ENCODE data around the gene BTG2. TPM values are rescaled to one million over a fixed set of nuclear protein-coding genes. Genes with fewer than 3 reads are reported as not detected.

The BTG2 gene
- total RNA-seq, 1 experiment from 2014 or later = 19.4 TPM

DNA sequence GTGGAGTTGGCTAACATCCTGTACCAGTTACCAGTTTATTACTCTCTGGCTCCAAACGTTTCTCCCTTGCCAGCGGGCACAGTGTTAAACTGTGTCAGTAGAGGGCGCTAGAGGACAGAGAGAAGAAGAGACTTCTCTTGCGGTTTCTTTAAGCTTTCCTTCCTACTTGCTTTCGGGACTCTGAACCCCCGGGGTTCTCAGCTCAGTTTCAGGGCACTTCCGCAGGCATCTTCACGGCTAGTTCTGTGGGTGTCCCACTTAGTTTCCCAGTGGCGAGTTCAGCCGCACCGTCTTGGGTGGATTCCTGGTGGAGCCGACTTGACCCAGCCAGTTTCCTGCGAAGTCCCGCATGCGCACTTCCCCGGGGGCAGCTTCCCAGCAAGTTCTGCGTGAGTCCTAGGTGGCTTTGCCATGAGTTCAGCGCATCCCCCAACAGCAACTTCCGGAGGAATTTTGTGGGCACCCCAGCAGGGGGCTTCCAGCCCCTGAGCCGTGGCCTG, 37.9 kb upstream of the BTG2 start (continued):
- TF ChIP-seq HMGXB4 (CRISPR knock-in tag; IDR thresholded peaks at IDR 0.05) (0 out of 2 replicates have a peak, but pooled peaks have one; percentile 48), PREB (CRISPR knock-in tag; IDR thresholded peaks at IDR 0.05; ENCODE audit: borderline replicate concordance) (no peak), FOXK1 (CRISPR knock-in tag; IDR thresholded peaks at IDR 0.05) (peak; percentile 29; the same call in 1 of the 2 replicates), PRRX2 (CRISPR knock-in tag; IDR thresholded peaks at IDR 0.05) (no peak)
- TF ChIP-seq, protein P1, sequence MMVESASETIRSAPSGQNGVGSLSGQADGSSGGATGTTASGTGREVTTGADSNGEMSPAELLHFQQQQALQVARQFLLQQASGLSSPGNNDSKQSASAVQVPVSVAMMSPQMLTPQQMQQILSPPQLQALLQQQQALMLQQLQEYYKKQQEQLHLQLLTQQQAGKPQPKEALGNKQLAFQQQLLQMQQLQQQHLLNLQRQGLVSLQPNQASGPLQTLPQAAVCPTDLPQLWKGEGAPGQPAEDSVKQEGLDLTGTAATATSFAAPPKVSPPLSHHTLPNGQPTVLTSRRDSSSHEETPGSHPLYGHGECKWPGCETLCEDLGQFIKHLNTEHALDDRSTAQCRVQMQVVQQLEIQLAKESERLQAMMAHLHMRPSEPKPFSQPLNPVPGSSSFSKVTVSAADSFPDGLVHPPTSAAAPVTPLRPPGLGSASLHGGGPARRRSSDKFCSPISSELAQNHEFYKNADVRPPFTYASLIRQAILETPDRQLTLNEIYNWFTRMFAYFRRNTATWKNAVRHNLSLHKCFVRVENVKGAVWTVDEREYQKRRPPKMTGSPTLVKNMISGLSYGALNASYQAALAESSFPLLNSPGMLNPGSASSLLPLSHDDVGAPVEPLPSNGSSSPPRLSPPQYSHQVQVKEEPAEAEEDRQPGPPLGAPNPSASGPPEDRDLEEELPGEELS (CRISPR knock-in tag; IDR thresholded peaks at IDR 0.05) = no peak
- TF ChIP-seq, protein P2, sequence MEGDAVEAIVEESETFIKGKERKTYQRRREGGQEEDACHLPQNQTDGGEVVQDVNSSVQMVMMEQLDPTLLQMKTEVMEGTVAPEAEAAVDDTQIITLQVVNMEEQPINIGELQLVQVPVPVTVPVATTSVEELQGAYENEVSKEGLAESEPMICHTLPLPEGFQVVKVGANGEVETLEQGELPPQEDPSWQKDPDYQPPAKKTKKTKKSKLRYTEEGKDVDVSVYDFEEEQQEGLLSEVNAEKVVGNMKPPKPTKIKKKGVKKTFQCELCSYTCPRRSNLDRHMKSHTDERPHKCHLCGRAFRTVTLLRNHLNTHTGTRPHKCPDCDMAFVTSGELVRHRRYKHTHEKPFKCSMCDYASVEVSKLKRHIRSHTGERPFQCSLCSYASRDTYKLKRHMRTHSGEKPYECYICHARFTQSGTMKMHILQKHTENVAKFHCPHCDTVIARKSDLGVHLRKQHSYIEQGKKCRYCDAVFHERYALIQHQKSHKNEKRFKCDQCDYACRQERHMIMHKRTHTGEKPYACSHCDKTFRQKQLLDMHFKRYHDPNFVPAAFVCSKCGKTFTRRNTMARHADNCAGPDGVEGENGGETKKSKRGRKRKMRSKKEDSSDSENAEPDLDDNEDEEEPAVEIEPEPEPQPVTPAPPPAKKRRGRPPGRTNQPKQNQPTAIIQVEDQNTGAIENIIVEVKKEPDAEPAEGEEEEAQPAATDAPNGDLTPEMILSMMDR (IDR thresholded peaks at IDR 0.05) = peak; percentile 85

- TF ChIP-seq TEAD1 (CRISPR knock-in tag; IDR thresholded peaks at IDR 0.05) (no peak), USF2 (CRISPR knock-in tag; IDR thresholded peaks at IDR 0.05) (no peak), PRRX2 (CRISPR knock-in tag; IDR thresholded peaks at IDR 0.05) (no peak), ATF3 (CRISPR knock-in tag; conservative IDR thresholded peaks at IDR 0.05) (no peak), JAZF1 (CRISPR knock-in tag; IDR thresholded peaks at IDR 0.05) (no peak), FOXK1 (CRISPR knock-in tag; IDR thresholded peaks at IDR 0.05) (no peak), ARID4B (CRISPR knock-in tag; IDR thresholded peaks at IDR 0.05; ENCODE audit: borderline replicate concordance) (no peak), ZNF263 (CRISPR knock-in tag; IDR thresholded peaks at IDR 0.05; ENCODE audit: low read depth) (no peak), MYBL2 (CRISPR knock-in tag; IDR thresholded peaks at IDR 0.05) (no peak), EMX1 (CRISPR knock-in tag; IDR thresholded peaks at IDR 0.05) (no peak), RELA (CRISPR knock-in tag; IDR thresholded peaks at IDR 0.05; ENCODE audit: borderline replicate concordance) (no peak)
- TF ChIP-seq, protein P3, sequence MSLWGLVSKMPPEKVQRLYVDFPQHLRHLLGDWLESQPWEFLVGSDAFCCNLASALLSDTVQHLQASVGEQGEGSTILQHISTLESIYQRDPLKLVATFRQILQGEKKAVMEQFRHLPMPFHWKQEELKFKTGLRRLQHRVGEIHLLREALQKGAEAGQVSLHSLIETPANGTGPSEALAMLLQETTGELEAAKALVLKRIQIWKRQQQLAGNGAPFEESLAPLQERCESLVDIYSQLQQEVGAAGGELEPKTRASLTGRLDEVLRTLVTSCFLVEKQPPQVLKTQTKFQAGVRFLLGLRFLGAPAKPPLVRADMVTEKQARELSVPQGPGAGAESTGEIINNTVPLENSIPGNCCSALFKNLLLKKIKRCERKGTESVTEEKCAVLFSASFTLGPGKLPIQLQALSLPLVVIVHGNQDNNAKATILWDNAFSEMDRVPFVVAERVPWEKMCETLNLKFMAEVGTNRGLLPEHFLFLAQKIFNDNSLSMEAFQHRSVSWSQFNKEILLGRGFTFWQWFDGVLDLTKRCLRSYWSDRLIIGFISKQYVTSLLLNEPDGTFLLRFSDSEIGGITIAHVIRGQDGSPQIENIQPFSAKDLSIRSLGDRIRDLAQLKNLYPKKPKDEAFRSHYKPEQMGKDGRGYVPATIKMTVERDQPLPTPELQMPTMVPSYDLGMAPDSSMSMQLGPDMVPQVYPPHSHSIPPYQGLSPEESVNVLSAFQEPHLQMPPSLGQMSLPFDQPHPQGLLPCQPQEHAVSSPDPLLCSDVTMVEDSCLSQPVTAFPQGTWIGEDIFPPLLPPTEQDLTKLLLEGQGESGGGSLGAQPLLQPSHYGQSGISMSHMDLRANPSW (CRISPR knock-in tag; conservative IDR thresholded peaks at IDR 0.05; ENCODE audit: low read depth) = no peak
- TF ChIP-seq, protein P4, sequence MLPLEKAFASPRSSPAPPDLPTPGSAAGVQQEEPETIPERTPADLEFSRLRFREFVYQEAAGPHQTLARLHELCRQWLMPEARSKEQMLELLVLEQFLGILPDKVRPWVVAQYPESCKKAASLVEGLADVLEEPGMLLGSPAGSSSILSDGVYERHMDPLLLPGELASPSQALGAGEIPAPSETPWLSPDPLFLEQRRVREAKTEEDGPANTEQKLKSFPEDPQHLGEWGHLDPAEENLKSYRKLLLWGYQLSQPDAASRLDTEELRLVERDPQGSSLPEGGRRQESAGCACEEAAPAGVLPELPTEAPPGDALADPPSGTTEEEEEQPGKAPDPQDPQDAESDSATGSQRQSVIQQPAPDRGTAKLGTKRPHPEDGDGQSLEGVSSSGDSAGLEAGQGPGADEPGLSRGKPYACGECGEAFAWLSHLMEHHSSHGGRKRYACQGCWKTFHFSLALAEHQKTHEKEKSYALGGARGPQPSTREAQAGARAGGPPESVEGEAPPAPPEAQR (CRISPR knock-in tag; IDR thresholded peaks at IDR 0.05) = no peak
- POLR2A ChIA-PET = interaction anchor here (0.8 to 1.5 kb wide), 3 partner anchors 40 to 228 kb away, joined by 3 to 8 read pairs (median 3); no protein-coding TSS in a partner anchor
- peaks cover 13% of the 10 kb centered on the region for H3K27me3 Mint-ChIP-seq (ENCODE audit: low read depth)
- no peak for ATAC-seq
- peaks cover 11% of the 10 kb centered on the region for H3K4me1 Mint-ChIP-seq
- peak overlapping the region; percentile 76 for H3K4me3 Mint-ChIP-seq
- DNase-seq (ENCODE audit: low spot score) = no peak
- CTCF ChIA-PET = interaction anchor here (0.6 to 11.3 kb wide), 112 partner anchors 8 to 926 kb away, joined by 3 to 369 read pairs (median 7); partner anchors contain the start of genes ADORA1, ATP2B4, BTG2 and CHI3L1
- H3K36me3 Mint-ChIP-seq = no peaks in the 10 kb centered on the region
- H3K9me3 Mint-ChIP-seq = no peaks in the 10 kb centered on the region
- H3K27ac Mint-ChIP-seq = no peak overlapping the region; the same call in 1 of the 2 replicates
Observed at GRCh38 chr1:203267912-203268311, 37.4 kb upstream of the BTG2 start.

Data from WTC11 (cell line).